CD4-positive, CD25-positive, alpha-beta regulatory T cell (primary cell): Measurements from ENCODE around the gene MED15. TPM values are rescaled to one million over a fixed set of nuclear protein-coding genes. Genes with fewer than 3 reads are reported as not detected.

Experiments used
- ATAC-seq, 2 donors: fragments of 150-1000 bp; cut with Tn5 transposase; one replicate each; pipeline ENCODE4 v1.10.0; 2021; ENCODE audit warnings: low read depth in 2 of 2, moderate number of reproducible peaks in 2 of 2, moderate library complexity in 1 of 2
- DNase-seq, 3 donors: peaks; one replicate each; pipeline versions ENCODE4 v3.0.0 to v3.0.0-alpha.2; 2012 to 2022; ENCODE audit warnings: mixed read lengths in 1 of 3
- H3K27ac ChIP-seq: one replicate; pipeline ENCODE4 v1.7.0; 2013; ENCODE audit warnings: mild to moderate bottlenecking, low read length; ENCODE audit not compliant: insufficient read depth, poor library complexity, severe bottlenecking
- H3K27me3 ChIP-seq: one replicate; pipeline ENCODE4 v1.7.0; 2013; ENCODE audit warnings: low read length; ENCODE audit not compliant: control insufficient read depth, insufficient read depth
- H3K36me3 ChIP-seq: one replicate; pipeline ENCODE4 v1.7.0; 2013; ENCODE audit warnings: mild to moderate bottlenecking, low read length, moderate library complexity; ENCODE audit not compliant: control insufficient read depth, insufficient read depth
- H3K4me1 ChIP-seq: 2 replicates; pipeline ENCODE4 v1.7.0; 2013; ENCODE audit warnings: mild to moderate bottlenecking, low read length; ENCODE audit not compliant: insufficient read depth, control insufficient read depth, poor library complexity, severe bottlenecking
- H3K4me3 ChIP-seq: one replicate; pipeline ENCODE4 v1.7.0; 2013; ENCODE audit warnings: low read depth, mild to moderate bottlenecking, low read length, moderate library complexity
- H3K9me3 ChIP-seq, 2 experiments: 1 replicate in 1 of 2; 2 replicates in 1 of 2; pipeline ENCODE4 v1.7.0; 2013; ENCODE audit warnings: low read length in 2 of 2, mild to moderate bottlenecking in 1 of 2, moderate library complexity in 1 of 2; ENCODE audit not compliant: control insufficient read depth in 2 of 2
- H3K27ac Mint-ChIP-seq, 3 donors: one replicate each; pipeline ENCODE4 v1.8.0; 2020 to 2022; ENCODE audit warnings: mild to moderate bottlenecking in 3 of 3, mixed read lengths in 3 of 3, moderate library complexity in 2 of 3
- H3K27me3 Mint-ChIP-seq: one replicate; pipeline ENCODE4 v1.8.0; 2022; ENCODE audit warnings: mild to moderate bottlenecking, mixed read lengths
- H3K36me3 Mint-ChIP-seq: one replicate; pipeline ENCODE4 v1.8.0; 2020; ENCODE audit warnings: mixed read lengths
- H3K4me1 Mint-ChIP-seq, 4 donors: one replicate each; pipeline ENCODE4 v1.8.0; 2020 to 2022; ENCODE audit warnings: mixed read lengths in 4 of 4, mild to moderate bottlenecking in 1 of 4
- H3K4me3 Mint-ChIP-seq, 4 donors: one replicate each; pipeline ENCODE4 v1.8.0; 2020 to 2022; ENCODE audit warnings: mild to moderate bottlenecking in 4 of 4, mixed read lengths in 4 of 4, moderate library complexity in 3 of 4
- H3K9me3 Mint-ChIP-seq, 7 donors: one replicate each; pipeline ENCODE4 v1.8.0; 2020 to 2022; ENCODE audit warnings: mixed read lengths in 7 of 7, mild to moderate bottlenecking in 3 of 7, moderate library complexity in 2 of 7
- polyA plus RNA-seq, 4 donors: library from polyadenylated mRNA; unstranded; fragments of 300-500 nt; fragmentation: Illumina TruSeq; gene quantifications; one replicate each; pipeline ENCODE4 v1.2.3, GENCODE V29; 2021
- total RNA-seq: library from RNA; stranded (reverse); gene quantifications from one replicate; pipeline ENCODE4 v1.2.3, GENCODE V29; 2022

Gene MED15
- total and polyA plus RNA-seq, 5 donors from 2014 or later, result 35.1 to 397 (median 41.6) TPM

GRCh38 chr22:20531154-20531403 lies 23.7 kb downstream of the MED15 start:
- H3K4me3 ChIP-seq, result no peak overlapping the region
- DNase-seq, result no peak
- H3K4me1 Mint-ChIP-seq, result peaks cover 20 to 89% (median 52%) of the 10 kb centered on the region in 4 donors
- peaks cover 48% of the 10 kb centered on the region for H3K36me3 ChIP-seq
- H3K27me3 Mint-ChIP-seq, result no peaks in the 10 kb centered on the region
- H3K27ac Mint-ChIP-seq, result no peak overlapping the region
- no peaks in the 10 kb centered on the region for H3K27me3 ChIP-seq
- peaks cover 21% of the 10 kb centered on the region for H3K36me3 Mint-ChIP-seq
- no peaks in the 10 kb centered on the region for H3K9me3 Mint-ChIP-seq
- H3K4me3 Mint-ChIP-seq, result no peak overlapping the region
- no peak overlapping the region for H3K27ac ChIP-seq
- no peak for ATAC-seq
- H3K9me3 ChIP-seq, result no peaks in the 10 kb centered on the region
- peaks cover 44% of the 10 kb centered on the region for H3K4me1 ChIP-seq

GRCh38 chr22:20531404-20532201 lies 24.2 kb downstream of the MED15 start:
- Histone ChIP-seq H3K9me3 (no peaks in the 10 kb centered on the region), H3K36me3 (peaks cover 42% of the 10 kb centered on the region), H3K27me3 (no peaks in the 10 kb centered on the region), H3K27ac (no peak overlapping the region), H3K4me3 (no peak overlapping the region), H3K4me1 (peaks cover 42% of the 10 kb centered on the region)
- no peak for ATAC-seq
- Mint-ChIP-seq H3K9me3 (no peaks in the 10 kb centered on the region), H3K4me1 (peaks cover 15 to 87% (median 48%) of the 10 kb centered on the region in 4 donors), H3K27ac (peak overlapping the region; percentile 82 to 93 (median 87)), H3K4me3 (peak overlapping the region; percentile 13 to 70 (median 48)), H3K36me3 (peaks cover 20% of the 10 kb centered on the region), H3K27me3 (no peaks in the 10 kb centered on the region)
- no peak for DNase-seq

- H3K4me3 Mint-ChIP-seq, result peak overlapping the region in 2 of 4 donors; percentile 23 to 70
- no peaks in the 10 kb centered on the region for H3K9me3 Mint-ChIP-seq
- H3K27ac ChIP-seq, result no peak overlapping the region
- peaks cover 44% of the 10 kb centered on the region for H3K36me3 ChIP-seq
- DNase-seq (no peak), ATAC-seq (no peak)
- peak overlapping the region; percentile 86 to 93 (median 87) for H3K27ac Mint-ChIP-seq
- H3K27me3 Mint-ChIP-seq, result no peaks in the 10 kb centered on the region
- peaks cover 18% of the 10 kb centered on the region for H3K36me3 Mint-ChIP-seq
- peaks cover 38% of the 10 kb centered on the region for H3K4me1 ChIP-seq
- no peak overlapping the region for H3K4me3 ChIP-seq
- peaks cover 9 to 85% (median 43%) of the 10 kb centered on the region in 4 donors for H3K4me1 Mint-ChIP-seq
- no peaks in the 10 kb centered on the region for H3K27me3 ChIP-seq
- no peaks in the 10 kb centered on the region for H3K9me3 ChIP-seq
Measured at GRCh38 chr22:20532256-20532993, 25.0 kb downstream of the MED15 start.

- Histone ChIP-seq H3K9me3 (no peaks in the 10 kb centered on the region), H3K27ac (no peak overlapping the region), H3K27me3 (no peaks in the 10 kb centered on the region), H3K36me3 (peaks cover 48% of the 10 kb centered on the region), H3K4me3 (no peak overlapping the region), H3K4me1 (peaks cover 38% of the 10 kb centered on the region)
- no peak for ATAC-seq
- Mint-ChIP-seq H3K4me3 (peak overlapping the region in 2 of 4 donors; percentile 23 to 47), H3K36me3 (peaks cover 18% of the 10 kb centered on the region), H3K9me3 (no peaks in the 10 kb centered on the region), H3K27ac (peak overlapping the region; percentile 86 to 93 (median 86)), H3K4me1 (peaks cover 5 to 81% (median 42%) of the 10 kb centered on the region in 4 donors), H3K27me3 (no peaks in the 10 kb centered on the region)
- DNase-seq, result no peak
Measured at GRCh38 chr22:20533095-20533878, 25.9 kb downstream of the MED15 start.

- H3K4me1 ChIP-seq, result peaks cover 38% of the 10 kb centered on the region
- peaks cover 22% of the 10 kb centered on the region for H3K36me3 Mint-ChIP-seq
- peak overlapping the region; percentile 51 to 93 (median 86) for H3K27ac Mint-ChIP-seq
- no peaks in the 10 kb centered on the region for H3K27me3 ChIP-seq
- H3K4me3 ChIP-seq, result no peak overlapping the region
- ATAC-seq (no peak), DNase-seq (no peak)
- peaks cover 48% of the 10 kb centered on the region for H3K36me3 ChIP-seq
- no peaks in the 10 kb centered on the region for H3K9me3 Mint-ChIP-seq
- H3K9me3 ChIP-seq, result no peaks in the 10 kb centered on the region
- peak overlapping the region in 3 of 4 donors; percentile 11 to 67 (median 47) for H3K4me3 Mint-ChIP-seq
- no peak overlapping the region for H3K27ac ChIP-seq
- H3K27me3 Mint-ChIP-seq, result no peaks in the 10 kb centered on the region
- H3K4me1 Mint-ChIP-seq, result peaks cover 5 to 75% (median 42%) of the 10 kb centered on the region in 4 donors
Measured at GRCh38 chr22:20533879-20534265, 26.5 kb downstream of the MED15 start.

GRCh38 chr22:20536590-20537324 lies 29.3 kb downstream of the MED15 start:
- Mint-ChIP-seq H3K27me3 (no peaks in the 10 kb centered on the region), H3K36me3 (peaks cover 34% of the 10 kb centered on the region), H3K4me1 (peaks cover 4 to 61% (median 32%) of the 10 kb centered on the region in 4 donors), H3K9me3 (no peaks in the 10 kb centered on the region), H3K4me3 (no peak overlapping the region), H3K27ac (peak overlapping the region; percentile 72 to 80 (median 76))
- H3K36me3 ChIP-seq, result peaks cover 51% of the 10 kb centered on the region
- peaks cover 21% of the 10 kb centered on the region for H3K4me1 ChIP-seq
- no peaks in the 10 kb centered on the region for H3K9me3 ChIP-seq
- H3K27me3 ChIP-seq, result no peaks in the 10 kb centered on the region
- no peak for ATAC-seq
- H3K27ac ChIP-seq, result no peak overlapping the region
- no peak overlapping the region for H3K4me3 ChIP-seq
- no peak for DNase-seq

GRCh38 chr22:20537325-20537756 lies 29.9 kb downstream of the MED15 start:
- ATAC-seq (no peak), DNase-seq (no peak)
- peaks cover 4 to 60% (median 29%) of the 10 kb centered on the region in 4 donors for H3K4me1 Mint-ChIP-seq
- H3K27ac Mint-ChIP-seq, result peak overlapping the region; percentile 38 to 80 (median 65)
- H3K4me3 Mint-ChIP-seq, result peak overlapping the region in 1 of 4 donors; percentile 35
- Histone ChIP-seq H3K27me3 (no peaks in the 10 kb centered on the region), H3K27ac (no peak overlapping the region), H3K4me1 (peaks cover 15% of the 10 kb centered on the region), H3K9me3 (no peaks in the 10 kb centered on the region), H3K36me3 (peaks cover 52% of the 10 kb centered on the region), H3K4me3 (no peak overlapping the region)
- no peaks in the 10 kb centered on the region for H3K27me3 Mint-ChIP-seq
- H3K36me3 Mint-ChIP-seq, result peaks cover 38% of the 10 kb centered on the region
- H3K9me3 Mint-ChIP-seq, result no peaks in the 10 kb centered on the region
